ENCODE data around the gene KPNA3. TPM values are rescaled to one million over a fixed set of nuclear protein-coding genes. Genes with fewer than 3 reads are reported as not detected.

Gene KPNA3
- polyA plus RNA-seq, 1 of the 3 experiments (the other 2 are of a cell fraction) = 11.3 TPM

DNA sequence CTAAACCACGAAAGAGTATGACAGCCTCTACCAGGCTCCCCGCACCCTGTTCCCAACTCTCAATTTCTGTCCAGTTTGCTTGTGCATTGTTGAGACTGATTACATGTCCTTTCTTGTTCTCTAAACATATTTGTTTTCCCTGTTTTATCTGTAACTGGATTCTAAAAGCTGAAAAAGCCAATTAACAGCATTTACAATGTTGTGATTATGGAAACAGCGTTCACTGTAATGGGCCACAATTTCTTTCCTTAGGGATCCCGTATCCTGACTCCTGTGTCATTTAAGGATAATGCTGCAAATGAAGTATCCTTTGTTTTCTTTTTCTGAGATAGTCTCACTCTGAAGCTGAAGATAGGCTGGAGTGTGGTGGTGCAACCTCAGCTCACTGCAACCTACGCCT, 121.7 kb downstream of the KPNA3 start:
- CTCF ChIA-PET = interaction anchor here (0.8 to 1.8 kb wide), 16 partner anchors 8 to 375 kb away, joined by 3 to 5 read pairs (median 4); no protein-coding TSS in a partner anchor
- no peaks in the 10 kb centered on the region for H4K20me1 ChIP-seq (ENCODE audit: insufficient read depth)
- H2AFZ ChIP-seq (ENCODE audit: low read depth) = no peak overlapping the region
- no peak overlapping the region for H3K4me2 ChIP-seq
- no peak overlapping the region for H3K4me3 ChIP-seq (ENCODE audit: low read depth in 2 of 2, low read length in 1 of 2)
- peaks cover 7 to 8% of the 10 kb centered on the region in 2 experiments for H3K36me3 ChIP-seq (replicated peaks in 1 of 2; ENCODE audit: control insufficient read depth in 1 of 2, insufficient read depth in 2 of 2, low read length in 1 of 2)
- no peaks in the 10 kb centered on the region for H3K9me3 ChIP-seq
- H3K9me2 ChIP-seq = no peaks in the 10 kb centered on the region
- H3K27ac ChIP-seq (ENCODE audit: low read depth in 2 of 2, low read length in 1 of 2) = no peak overlapping the region
- H3K9ac ChIP-seq = no peak overlapping the region
- 87% methylated on average over 5 of the region's 5 CpGs for WGBS (ENCODE audit: low lambda C conversion rate)
- no peak for DNase-seq
- H3F3A ChIP-seq (replicated peaks; ENCODE audit: insufficient read depth) = no peaks in the 10 kb centered on the region
- peaks cover 0 to 3% of the 10 kb centered on the region in 2 experiments; a peak in 1 of 4 replicates for H3K4me1 ChIP-seq (ENCODE audit: control insufficient read depth in 1 of 2, insufficient read depth in 2 of 2, low read depth in 1 of 2, low read length in 1 of 2)
- H3K27me3 ChIP-seq (ENCODE audit: insufficient read depth) = no peaks in the 10 kb centered on the region
- POLR2A ChIA-PET = no interaction called here
- H3K79me2 ChIP-seq (ENCODE audit: insufficient read depth) = peaks cover 43% of the 10 kb centered on the region
- no peak for TF ChIP-seq GABPA (IDR thresholded peaks at IDR 0.05; ENCODE audit: low read depth)
- no peak for TF ChIP-seq SMC3 (IDR thresholded peaks at IDR 0.05; ENCODE audit: low read depth, low read length)
- no peak for TF ChIP-seq YY1 (IDR thresholded peaks at IDR 0.05; ENCODE audit: low read depth)
- TF ChIP-seq NFIC (IDR thresholded peaks at IDR 0.05; ENCODE audit: borderline replicate concordance) = no peak
- TF ChIP-seq, protein P1, sequence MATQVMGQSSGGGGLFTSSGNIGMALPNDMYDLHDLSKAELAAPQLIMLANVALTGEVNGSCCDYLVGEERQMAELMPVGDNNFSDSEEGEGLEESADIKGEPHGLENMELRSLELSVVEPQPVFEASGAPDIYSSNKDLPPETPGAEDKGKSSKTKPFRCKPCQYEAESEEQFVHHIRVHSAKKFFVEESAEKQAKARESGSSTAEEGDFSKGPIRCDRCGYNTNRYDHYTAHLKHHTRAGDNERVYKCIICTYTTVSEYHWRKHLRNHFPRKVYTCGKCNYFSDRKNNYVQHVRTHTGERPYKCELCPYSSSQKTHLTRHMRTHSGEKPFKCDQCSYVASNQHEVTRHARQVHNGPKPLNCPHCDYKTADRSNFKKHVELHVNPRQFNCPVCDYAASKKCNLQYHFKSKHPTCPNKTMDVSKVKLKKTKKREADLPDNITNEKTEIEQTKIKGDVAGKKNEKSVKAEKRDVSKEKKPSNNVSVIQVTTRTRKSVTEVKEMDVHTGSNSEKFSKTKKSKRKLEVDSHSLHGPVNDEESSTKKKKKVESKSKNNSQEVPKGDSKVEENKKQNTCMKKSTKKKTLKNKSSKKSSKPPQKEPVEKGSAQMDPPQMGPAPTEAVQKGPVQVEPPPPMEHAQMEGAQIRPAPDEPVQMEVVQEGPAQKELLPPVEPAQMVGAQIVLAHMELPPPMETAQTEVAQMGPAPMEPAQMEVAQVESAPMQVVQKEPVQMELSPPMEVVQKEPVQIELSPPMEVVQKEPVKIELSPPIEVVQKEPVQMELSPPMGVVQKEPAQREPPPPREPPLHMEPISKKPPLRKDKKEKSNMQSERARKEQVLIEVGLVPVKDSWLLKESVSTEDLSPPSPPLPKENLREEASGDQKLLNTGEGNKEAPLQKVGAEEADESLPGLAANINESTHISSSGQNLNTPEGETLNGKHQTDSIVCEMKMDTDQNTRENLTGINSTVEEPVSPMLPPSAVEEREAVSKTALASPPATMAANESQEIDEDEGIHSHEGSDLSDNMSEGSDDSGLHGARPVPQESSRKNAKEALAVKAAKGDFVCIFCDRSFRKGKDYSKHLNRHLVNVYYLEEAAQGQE (IDR thresholded peaks at IDR 0.05; ENCODE audit: low read depth, low read length) = no peak
- no peak for TF ChIP-seq FOXM1 (IDR thresholded peaks at IDR 0.05; ENCODE audit: low read depth)
- TF ChIP-seq NRF1 (IDR thresholded peaks at IDR 0.05; ENCODE audit: low read depth, low read length) = no peak
- TF ChIP-seq, protein P2, sequence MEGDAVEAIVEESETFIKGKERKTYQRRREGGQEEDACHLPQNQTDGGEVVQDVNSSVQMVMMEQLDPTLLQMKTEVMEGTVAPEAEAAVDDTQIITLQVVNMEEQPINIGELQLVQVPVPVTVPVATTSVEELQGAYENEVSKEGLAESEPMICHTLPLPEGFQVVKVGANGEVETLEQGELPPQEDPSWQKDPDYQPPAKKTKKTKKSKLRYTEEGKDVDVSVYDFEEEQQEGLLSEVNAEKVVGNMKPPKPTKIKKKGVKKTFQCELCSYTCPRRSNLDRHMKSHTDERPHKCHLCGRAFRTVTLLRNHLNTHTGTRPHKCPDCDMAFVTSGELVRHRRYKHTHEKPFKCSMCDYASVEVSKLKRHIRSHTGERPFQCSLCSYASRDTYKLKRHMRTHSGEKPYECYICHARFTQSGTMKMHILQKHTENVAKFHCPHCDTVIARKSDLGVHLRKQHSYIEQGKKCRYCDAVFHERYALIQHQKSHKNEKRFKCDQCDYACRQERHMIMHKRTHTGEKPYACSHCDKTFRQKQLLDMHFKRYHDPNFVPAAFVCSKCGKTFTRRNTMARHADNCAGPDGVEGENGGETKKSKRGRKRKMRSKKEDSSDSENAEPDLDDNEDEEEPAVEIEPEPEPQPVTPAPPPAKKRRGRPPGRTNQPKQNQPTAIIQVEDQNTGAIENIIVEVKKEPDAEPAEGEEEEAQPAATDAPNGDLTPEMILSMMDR (IDR thresholded peaks at IDR 0.05) = no peak
- no peak for TF ChIP-seq GATA2 (CRISPR knock-in tag; IDR thresholded peaks at IDR 0.05)

DNA sequence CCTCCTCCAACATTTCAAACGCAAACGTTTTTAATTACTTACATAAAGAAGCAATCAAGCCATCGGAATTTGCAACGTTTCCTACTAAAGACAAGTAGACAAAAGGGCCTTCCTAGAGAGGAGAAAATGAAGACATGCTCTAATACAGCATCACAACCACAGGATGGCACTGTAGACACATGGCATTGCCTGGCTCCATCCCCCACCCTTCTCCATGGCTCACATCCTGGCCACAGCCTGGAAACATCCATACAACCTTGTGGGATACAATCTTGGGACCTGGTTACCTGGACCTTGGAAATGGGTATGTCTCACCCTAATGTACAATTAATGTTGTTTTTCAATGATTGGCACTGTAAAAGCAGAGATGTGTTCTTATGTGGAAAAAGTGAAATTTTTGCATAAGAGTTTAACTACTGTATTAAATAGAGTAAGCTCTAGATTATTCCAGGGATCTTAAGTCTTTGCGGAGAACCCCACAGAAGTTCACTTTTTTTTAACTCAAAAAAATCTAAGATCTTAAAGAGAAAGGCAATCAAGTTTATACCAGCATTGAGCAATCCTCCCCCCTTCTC, 122.7 kb downstream of the KPNA3 start:
- POLR2A ChIA-PET = no interaction called here
- Histone ChIP-seq H4K20me1 (ENCODE audit: insufficient read depth) (no peaks in the 10 kb centered on the region), H3K27me3 (ENCODE audit: insufficient read depth) (no peaks in the 10 kb centered on the region), H3F3A (replicated peaks; ENCODE audit: insufficient read depth) (no peaks in the 10 kb centered on the region), H3K79me2 (ENCODE audit: insufficient read depth) (peaks cover 35% of the 10 kb centered on the region), H3K4me3 (ENCODE audit: low read depth in 2 of 2, low read length in 1 of 2) (no peak overlapping the region), H3K27ac (ENCODE audit: low read depth in 2 of 2, low read length in 1 of 2) (no peak overlapping the region), H3K4me2 (no peak overlapping the region), H3K9me3 (no peaks in the 10 kb centered on the region), H3K9ac (no peak overlapping the region), H3K4me1 (ENCODE audit: control insufficient read depth in 1 of 2, insufficient read depth in 2 of 2, low read depth in 1 of 2, low read length in 1 of 2) (peaks cover 0 to 3% of the 10 kb centered on the region in 2 experiments; a peak in 1 of 4 replicates), H2AFZ (ENCODE audit: low read depth) (no peak overlapping the region), H3K9me2 (no peaks in the 10 kb centered on the region), H3K36me3 (replicated peaks in 1 of 2; ENCODE audit: control insufficient read depth in 1 of 2, insufficient read depth in 2 of 2, low read length in 1 of 2) (peaks cover 2 to 8% of the 10 kb centered on the region in 2 experiments)
- 62% methylated on average over 5 of the region's 5 CpGs for WGBS (ENCODE audit: low lambda C conversion rate)
- CTCF ChIA-PET = interaction anchor here (0.8 to 1.8 kb wide), 13 partner anchors 9 to 202 kb away, joined by 3 to 5 read pairs (median 4); no protein-coding TSS in a partner anchor
- DNase-seq = peak; percentile 84
- TF ChIP-seq, protein P2 (IDR thresholded peaks at IDR 0.05) = peak; percentile 91
- TF ChIP-seq, protein P3, sequence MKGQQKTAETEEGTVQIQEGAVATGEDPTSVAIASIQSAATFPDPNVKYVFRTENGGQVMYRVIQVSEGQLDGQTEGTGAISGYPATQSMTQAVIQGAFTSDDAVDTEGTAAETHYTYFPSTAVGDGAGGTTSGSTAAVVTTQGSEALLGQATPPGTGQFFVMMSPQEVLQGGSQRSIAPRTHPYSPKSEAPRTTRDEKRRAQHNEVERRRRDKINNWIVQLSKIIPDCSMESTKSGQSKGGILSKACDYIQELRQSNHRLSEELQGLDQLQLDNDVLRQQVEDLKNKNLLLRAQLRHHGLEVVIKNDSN (IDR thresholded peaks at IDR 0.05; ENCODE audit: borderline replicate concordance, low read depth) = no peak
- TF ChIP-seq RCOR1 (IDR thresholded peaks at IDR 0.05; ENCODE audit: low read length) = 0 out of 2 replicates have a peak, but pooled peaks have one; percentile 38
- TF ChIP-seq MXI1 (IDR thresholded peaks at IDR 0.05; ENCODE audit: low read depth, low read length) = peak; percentile 33; the same call in 1 of the 2 replicates
- TF ChIP-seq NRF1 (IDR thresholded peaks at IDR 0.05; ENCODE audit: low read depth, low read length) = no peak
- TF ChIP-seq SMC3 (IDR thresholded peaks at IDR 0.05; ENCODE audit: low read depth, low read length) = peak; percentile 93
- no peak for TF ChIP-seq EZH2phosphoT487 (IDR thresholded peaks at IDR 0.05; ENCODE audit: borderline replicate concordance, low read depth)
- TF ChIP-seq RAD21 (IDR thresholded peaks at IDR 0.05; ENCODE audit: low read length) = peak; percentile 96
- no peak for TF ChIP-seq NFIC (IDR thresholded peaks at IDR 0.05; ENCODE audit: borderline replicate concordance)
- TF ChIP-seq FOXM1 (IDR thresholded peaks at IDR 0.05; ENCODE audit: low read depth) = no peak
- no peak for TF ChIP-seq FOXJ3 (CRISPR knock-in tag; IDR thresholded peaks at IDR 0.05)
- TF ChIP-seq TAF1 (IDR thresholded peaks at IDR 0.05; ENCODE audit: borderline replicate concordance, low read depth, low read length) = no peak
- no peak for TF ChIP-seq JUND (IDR thresholded peaks at IDR 0.05)
- no peak for TF ChIP-seq MEF2A (IDR thresholded peaks at IDR 0.05; ENCODE audit: borderline replicate concordance, low read depth)
- TF ChIP-seq YY1 (IDR thresholded peaks at IDR 0.05; ENCODE audit: low read depth) = no peak

All from SK-N-SH (cell line).